Fibroblast of skin of left biceps (primary cell): ENCODE data around the gene NFX1.
A peak's percentile ranks its signal among the peaks of the same experiment; 100 is the strongest.
"Not testable (repeated sequence)": the region's sequence is repeated elsewhere in the genome, so short reads cannot be mapped to it uniquely, and the experiment has no call there.

ENCODE experiments used
- DNase-seq, 2 experiments: peaks; one replicate each; pipeline ENCODE4 v3.0.0-alpha.2; 2013; ENCODE audit warnings: low read depth in 2 of 2

NFX1 gene

DNA sequence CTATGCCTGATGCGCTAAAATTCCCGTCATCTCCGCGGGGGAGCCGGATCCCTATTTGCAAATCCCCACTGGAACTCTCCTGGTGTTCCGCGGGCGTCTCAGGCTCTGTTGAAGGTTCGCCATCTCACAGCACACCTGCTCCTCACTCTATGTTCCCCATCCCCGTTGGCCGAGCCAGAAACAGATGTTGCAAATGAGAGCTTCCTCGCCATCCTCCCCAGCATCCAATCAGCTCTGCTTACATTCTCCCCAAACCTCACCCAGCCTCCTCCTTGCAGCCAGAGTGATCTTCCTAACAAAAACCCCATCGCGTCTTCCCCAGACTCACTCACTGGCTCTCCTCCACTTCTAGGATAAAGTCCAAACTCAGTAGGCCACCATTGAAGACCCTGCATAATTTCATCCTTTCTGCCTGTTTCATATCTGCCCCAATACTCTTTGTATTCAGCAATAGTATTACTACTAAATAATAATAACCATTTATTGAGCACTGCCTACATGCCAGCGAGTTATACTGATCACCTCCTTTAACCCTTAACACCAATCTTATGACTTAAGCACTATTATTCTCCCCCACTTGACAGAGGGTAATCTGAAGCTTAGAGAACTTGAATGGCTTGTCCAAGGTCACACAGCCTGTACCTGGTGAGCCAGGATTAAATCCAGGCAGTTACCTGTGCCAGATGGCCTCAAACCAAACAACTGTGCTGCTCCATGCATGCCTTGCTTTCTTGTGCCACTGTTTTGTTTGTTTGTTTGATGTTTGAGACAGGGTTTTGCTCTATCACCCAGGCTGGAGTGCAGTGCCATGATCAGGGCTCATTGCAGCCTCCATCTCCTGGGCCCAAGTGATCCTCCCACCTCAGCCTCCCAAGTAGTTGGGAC is 98.0 kb downstream of the NFX1 start:
- DNase-seq: no peak

DNA sequence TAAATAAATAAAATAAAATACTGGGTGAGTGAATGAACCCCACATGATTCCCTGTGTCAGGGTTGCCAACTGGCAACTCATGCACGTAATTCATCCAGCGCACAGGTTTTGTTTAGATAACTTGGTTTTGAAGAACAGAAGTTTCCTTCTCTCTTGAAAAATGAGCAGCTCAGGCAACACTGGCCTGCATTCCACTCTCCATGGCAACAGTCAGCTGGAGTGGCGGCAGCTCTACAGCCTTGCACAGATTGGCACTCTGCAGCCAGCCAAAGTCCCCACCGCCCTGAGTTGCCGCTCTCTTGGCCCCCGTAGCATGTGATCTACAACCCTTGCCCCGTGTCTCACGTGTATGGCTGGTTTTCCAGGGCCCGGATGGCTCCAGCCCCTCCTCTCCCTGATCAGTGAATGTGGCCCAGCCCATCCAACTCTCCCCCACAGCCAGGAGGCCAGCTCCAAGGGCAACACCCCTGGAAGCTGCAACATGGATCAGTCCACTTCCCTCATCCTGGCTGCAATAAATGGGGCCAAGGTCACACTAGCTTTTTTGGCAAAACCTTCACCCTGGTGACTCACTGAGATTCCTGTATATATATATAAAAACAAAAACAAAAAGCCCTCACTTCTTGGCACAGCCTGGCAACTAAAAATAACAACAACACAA is 100.9 kb downstream of the NFX1 start:
- peak; percentile 36 to 40 for DNase-seq

DNA sequence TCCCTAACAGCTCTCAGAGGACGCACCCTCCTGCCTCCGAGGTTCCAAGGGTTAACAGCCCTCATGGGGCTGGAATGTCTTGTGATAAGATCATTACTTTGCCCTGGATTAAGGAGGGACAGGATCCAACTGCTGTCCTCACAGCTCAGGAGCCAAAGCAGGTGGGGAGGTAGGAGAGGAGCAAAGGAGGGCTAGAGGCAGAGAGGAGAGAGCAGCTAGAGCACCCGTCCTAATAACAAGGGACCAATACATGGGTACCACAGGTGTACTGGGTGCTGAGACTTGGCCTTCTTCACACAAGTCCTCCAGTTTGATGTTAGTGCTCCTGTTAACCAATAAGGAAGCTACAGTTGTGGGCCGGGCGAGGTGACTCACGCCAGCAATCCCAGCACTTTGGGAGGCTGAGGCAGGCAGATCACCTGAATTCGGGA is 102.3 kb downstream of the NFX1 start:
- not testable (repeated sequence) for DNase-seq

DNA sequence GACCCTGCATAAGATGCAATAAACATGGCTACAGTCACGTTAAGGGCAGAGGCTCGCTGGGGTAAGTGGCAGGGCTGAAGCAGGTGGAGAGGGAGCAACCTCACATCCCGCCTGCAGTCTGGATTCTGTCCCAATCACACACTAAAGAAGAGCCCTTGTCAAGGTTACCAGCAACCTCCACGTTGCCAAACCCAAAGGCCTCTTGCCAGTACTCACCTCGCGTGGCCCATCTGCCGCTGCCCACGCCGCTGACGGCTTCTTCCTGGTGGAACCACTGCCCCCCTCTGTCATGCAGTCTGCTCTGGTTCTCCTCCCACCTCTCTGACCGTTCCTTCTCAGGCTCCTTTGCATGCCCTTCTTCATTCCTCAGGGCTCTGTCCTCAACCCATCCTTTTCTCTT is 103.3 kb downstream of the NFX1 start:
- no peak for DNase-seq

DNA sequence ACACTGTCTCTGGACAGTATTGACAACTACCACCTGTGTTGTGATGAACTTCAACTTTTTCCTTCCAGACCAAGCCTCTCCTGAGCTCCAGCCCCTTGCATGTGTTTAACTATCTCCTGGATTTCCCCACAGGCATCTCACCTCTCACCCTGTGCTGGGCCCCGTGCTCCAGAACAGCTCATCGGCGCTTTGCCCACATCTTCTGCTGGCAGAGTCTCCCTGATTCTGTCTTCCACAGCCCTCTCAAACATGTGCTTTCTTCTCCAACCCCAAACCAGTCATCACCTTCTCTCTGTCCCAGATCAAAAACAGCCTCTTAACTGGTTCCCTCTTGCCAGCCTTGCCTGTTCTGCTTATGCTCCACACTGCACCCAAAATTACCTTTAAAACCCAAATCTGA is 103.7 kb downstream of the NFX1 start:
- DNase-seq: not testable (repeated sequence)

DNA sequence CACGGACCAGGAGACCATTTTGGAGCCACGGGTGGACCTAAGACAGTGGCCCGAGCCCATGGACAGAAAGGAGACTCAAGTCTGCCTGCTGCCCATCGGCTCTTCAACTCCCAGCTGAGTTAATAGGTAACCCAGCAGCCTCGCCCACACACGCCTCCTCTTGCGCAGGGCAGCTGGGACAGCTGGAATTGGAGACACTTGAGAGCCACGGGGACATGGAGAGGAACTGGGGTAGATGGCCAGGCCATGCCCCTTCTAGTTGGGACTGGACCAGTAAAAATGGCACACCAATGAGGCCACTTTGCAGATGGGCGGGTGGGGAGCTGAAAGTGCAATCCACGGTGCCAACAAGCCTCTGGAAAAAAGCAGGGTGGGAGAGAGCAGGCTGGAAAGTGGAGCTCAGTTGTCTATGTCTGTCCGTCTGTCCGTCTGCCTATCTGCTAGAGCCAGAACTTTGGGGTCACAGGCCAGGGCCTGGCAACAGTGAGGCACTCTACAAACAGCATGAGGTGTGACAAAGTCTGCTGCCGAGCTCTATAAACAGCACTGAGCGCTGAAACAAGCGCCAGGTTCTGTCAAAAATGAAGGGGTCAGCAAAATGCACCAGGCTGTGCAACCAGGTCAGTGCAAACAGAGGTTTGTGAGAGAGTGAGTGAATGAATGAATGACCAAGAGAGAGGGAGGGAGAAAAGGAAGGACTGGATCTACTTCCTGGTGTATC is 105.0 kb downstream of the NFX1 start:
- DNase-seq: not testable (repeated sequence)

DNA sequence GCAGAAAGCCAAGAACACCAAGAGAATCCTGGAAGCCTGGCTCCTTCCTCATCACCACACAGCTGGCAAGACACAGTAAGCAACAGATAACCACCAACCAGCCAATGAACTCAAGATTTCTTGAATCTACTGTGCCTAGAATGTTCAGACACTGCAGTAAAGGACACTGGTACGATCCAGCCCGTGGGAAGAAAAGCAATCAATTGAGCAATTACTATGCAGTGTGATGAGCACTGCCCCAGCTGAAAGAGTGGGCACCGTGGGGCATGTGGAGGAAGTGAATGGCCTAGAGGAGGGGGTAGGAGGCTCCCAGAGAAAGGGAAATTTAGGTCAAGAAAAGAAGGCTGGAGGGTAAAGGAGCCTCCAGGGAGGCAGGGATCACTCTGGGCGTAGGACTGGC is 107.5 kb downstream of the NFX1 start:
- not testable (repeated sequence) for DNase-seq

DNA sequence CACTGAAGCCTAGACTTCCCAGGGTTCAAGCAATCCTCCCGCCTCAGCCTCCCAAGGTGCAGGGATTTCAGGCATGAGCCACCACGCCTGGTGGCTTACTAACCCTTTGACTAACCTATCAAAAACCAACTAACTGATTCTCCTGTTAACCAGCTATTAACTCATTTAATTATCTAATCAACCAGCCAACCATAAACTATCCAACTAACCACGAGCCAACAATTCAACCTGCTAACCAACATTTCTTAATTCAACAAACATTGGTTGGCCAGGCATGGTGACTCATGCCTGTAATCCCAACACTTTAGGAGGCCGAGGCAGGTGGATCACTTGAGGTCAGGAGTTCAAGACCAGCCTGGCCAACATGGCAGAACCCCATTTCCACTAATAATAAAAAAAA is 108.7 kb downstream of the NFX1 start:
- DNase-seq: not testable (repeated sequence)

DNA sequence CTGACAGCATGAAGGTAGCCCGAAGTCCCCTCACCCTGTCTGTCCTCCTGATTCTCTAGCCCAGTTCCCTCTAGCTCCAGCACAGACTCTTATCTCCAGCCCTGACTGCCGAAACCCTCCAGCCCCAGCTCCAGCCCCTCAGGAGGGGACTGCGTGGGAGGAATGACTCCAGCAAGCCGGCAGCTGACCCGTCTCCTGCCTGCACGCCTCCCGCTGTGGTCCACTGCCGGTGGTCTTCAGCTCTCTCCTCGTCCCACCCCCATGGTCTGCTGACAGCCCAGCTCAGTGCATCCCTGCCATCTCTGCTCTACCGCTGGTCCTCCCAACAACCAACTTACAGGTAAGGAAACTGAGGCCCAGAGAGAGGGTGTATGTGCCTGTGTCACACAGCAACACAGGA is 111.5 kb downstream of the NFX1 start:
- not testable (repeated sequence) for DNase-seq

DNA sequence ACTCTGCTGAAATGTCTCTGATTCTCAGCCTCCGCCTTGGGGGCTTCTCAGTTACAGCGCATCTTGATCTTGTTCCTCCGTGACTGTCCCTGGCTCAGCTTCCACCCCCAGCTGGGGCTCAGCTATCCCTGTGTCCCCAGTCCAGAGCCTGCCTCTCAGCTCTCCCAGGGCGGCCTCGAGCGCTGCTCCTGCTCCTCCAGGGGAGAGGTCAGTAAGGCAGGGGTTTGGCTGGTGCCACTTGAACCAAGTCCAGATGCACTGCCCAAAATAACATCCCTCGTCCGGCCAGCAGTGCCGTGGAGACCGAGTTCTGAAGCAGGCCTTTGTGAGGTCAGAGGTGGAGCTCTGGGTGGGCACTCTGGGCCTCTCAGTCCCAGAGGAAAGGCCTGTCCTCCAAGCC is 112.1 kb downstream of the NFX1 start, which contains the start of gene AQP7:
Gene AQP7 (minus strand): TSS at position 198 of the 400 bp plus-strand sequence. CDS start 1,306 bp downstream, outside the sequence.
- DNase-seq: not testable (repeated sequence)

DNA sequence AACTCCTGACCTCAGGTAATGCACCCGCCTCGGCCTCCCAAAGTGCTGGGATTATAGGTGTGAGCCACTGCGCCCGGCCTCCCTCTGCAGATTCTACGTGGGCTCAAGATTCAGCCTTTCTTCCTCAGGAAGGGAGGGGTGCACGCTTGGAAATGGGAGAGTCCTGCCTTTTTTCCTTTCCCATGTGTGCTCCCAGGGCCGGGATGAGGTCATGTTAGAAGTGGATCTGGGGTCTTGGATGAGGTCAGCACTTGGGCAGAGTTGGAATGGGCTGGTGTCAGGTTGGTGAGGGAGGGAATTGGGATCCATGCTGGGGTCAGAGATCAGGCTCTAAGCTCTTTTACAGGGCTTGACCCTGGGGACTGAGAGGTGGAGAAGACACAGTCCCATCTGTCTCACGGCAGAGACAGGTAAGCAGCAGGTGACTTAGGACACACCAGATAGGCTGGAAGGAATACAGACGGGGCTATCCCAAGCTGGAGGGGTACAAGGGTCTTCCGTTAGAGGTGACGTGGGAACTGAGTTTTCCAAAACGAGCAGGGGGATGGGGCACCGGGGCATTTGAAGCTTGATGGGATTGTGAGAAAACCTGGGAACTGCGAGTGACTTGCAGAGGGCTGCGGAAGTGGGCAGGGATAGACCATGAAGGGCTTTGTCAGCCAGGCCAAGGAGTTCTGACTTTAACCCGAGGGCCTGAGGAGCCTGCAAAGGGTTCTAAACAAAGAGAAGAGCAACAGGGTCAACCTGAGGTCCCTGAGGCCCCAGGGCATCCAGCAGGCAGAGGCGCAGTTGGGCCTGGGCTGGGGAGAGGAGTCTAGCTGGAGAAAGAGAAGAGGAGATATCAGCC is 113.8 kb downstream of the NFX1 start:
- DNase-seq: no peak

DNA sequence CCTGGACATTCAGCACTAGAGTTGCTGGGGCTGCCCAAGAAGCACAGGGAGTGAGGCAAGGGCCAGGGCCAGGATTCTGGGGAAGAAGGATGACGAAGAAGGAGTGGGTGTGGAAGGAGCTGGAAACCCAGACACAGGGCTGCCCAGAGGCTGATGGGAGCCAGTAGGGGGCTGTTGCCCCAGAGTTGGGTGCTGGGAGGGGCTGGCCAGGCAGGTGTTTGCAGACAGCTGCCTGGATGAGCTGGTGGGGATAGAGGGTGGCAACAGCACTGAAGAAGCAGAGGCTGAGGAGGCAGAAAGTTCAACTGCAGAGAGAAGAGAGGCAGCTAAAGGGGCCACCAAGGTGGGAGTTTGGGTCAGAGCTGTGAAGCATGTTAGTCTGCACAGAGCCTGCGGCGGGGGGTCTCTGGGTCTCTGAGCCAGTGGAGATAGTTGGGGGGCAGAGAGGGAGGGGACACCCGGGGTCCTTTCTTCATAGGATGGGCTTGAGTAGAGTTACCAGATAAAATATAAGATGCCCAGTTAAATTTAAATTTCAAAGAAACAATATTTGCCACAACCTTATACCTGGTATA is 114.6 kb downstream of the NFX1 start:
- no peak for DNase-seq

DNA sequence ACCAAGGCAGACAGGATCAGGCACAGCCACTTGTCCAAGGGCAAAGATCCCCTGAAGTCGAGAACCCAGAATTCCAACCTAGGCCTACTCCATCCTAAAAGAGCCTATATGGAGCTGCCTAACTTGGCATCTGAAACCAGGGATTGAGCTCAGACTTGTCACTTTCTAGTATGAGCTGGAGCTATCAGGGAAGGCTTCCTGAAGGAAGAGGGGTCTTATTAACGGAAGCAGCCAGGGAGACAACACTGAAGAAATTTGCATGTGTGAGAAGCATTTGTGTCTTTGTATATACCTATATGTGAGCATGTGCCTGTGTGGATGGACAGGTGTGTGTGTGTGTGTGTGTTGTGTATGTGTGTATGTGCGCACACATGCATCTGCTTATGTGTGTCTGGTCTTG is 116.7 kb downstream of the NFX1 start:
- no peak for DNase-seq

DNA sequence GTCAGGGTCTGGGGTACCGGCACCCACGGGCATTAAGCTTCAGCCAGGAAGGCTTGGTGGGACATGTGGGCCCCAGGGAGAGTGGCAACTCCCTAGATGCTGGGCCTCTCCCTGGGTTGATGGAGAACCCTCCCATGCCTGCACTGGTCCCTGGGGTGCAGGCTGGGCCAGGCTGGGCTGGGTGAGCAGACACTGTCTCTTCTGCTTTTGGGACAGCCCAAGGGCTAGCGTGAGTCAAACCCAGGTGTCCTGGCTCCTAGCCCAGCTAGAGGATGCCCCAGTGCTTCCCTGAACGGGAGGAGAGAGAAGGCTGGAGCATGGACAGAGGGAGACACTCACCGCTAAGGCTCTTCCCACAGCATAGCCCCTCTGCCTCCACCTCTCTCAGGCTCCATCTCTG is 117.8 kb downstream of the NFX1 start:
- DNase-seq: no peak

DNA sequence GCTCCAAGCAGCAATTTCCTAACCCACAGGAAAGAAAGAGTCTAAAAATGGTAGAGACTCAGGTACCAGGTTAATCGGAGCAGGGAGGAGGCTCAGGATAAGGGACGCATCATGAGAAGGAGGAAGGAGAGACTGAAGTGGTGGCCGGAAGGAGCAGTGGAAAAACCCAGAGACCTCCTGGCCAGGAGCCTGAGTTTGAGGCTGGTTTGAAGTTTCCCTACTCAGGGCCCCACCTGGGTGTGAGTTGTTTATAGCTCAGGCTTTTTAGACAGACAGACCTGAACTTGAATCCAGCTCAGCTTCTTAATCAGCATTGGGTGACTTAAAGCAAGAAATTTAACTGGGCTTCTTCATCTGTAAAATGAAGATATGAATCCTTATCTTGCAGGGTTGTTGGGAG is 124.0 kb downstream of the NFX1 start:
- DNase-seq: no peak

DNA sequence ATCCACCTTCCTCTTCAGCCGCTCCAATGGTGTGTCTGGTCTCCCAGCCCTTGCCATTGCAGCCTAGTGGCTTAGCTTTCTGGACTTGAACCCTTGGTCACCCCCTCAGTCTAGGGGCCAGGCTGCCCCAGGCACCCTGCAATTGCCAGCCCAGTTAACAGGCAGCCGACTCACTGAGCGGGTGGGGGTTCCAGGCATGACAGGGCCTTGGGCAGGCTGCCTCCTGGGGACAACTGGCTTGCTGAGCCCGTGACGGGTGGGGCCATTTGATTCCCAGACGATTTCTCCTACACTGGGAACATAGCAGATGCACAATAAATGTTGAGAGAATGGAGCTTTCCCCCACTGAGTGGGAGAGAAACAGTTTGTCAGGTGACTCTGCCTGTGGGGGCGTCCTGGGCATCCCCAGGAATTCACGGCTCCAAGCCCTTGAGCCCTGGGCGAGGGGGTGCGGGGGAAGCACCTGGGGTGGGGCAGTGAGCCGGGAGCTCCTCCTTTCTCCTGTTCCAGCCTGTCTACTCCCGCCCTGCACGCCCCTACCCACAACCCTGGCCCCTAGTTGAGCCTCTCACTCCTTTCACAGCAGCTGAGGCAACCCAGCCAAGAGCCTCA is 124.7 kb downstream of the NFX1 start:
- DNase-seq: no peak

DNA sequence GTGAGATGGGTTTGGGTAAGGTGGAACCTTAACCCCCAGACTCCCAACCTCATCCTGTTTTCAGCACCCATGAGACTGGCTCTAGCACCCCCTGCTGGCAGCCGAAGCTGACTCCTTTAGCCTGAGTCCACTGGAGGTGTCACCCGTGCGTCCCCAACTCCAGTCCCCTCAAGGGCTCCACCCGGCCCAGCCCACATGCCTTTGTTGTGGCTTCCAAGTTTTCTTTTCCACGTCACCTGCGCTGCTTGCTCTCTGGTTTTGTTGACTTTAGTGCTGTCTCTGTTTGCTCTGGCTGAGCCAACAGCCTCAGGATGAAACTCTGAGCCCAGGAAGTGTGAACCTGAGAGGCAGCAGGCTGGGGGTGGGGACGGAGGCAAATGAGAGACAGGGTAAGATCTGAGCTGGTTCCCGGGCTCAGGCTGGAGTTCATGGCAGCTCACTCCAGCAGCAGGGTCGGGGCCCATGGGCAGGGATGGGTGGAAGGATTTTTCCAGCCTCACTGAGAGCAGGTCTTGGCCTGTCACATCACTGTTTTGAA is 125.3 kb downstream of the NFX1 start:
- no peak for DNase-seq

DNA sequence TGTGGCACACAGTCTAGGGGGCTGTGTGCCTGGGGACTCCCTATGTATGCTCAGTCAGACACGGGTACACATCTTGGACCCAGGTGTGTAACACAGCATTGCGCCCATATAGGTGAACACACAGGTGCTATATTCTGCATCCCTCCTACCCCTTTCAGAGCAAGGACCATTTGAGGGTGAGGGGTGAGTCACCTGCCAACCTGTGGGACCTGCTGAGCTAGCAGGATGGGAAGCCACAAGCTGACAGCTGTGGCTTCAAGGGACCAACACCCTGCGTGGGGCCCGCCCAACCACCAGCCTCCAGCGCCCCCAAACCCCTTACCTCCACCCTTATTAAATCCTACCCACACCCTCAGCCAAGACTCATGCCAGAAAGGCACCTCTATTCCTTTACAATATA is 126.7 kb downstream of the NFX1 start:
- no peak for DNase-seq

DNA sequence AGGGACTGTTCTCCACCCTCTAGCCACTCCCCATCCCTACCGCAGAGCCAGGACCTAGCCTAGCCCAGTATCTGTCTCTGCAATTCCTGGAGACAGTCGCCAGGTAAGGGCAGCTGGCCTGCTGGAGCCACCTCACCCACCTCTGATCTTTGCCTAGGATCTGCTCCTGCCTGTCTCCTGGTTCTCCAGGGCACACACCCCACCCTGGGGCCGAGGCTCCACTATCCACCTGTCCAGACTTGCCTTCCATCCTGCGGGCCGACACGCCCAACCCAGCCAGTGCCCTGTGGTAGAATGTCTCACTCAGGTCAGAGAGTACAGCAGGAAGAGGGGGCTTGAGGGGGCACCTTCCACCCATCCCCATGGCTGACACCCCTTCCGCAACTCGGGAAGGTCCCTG is 127.8 kb downstream of the NFX1 start:
- no peak for DNase-seq

DNA sequence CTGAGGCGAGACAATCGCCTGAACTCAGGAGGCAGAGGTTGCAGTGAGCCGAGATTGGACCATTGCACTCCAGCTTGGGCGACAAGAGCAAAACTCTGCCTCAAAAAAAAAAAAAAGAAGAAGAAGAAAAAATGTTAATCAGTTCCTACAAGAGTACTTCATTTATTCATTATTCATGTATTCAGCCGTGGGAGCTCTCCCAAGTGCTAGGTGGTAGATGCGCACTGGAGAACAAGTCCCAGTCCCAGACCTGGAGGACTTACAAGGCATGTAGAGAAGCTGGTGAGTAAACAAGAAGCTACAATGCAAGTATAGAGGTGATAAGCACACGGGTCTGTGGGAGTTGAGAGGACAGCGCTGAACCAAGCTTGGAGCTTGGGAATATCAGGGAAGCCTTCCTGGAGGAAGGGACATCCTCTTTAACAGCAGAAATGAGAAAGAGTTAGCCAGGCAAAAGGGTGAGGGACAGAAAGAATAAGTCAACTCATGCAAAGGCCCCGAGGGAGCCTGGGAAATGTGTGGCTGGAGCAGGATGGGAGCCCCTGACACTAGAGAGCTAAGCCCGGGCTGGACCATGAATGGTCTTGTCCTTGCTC is 129.5 kb downstream of the NFX1 start:
- DNase-seq: no peak
